SH-SY5Y (cell line): ENCODE data around the gene HSD11B1L.

ENCODE experiments used
- GATA2 ChIP-seq: IDR thresholded peaks from 2 replicates; pipeline ENCODE4 v1.6.1; 2011; ENCODE audit warnings: mild to moderate bottlenecking, low read depth, low read length
- GATA3 ChIP-seq: IDR thresholded peaks from 2 replicates; pipeline ENCODE4 v1.6.1; 2011; ENCODE audit warnings: low read depth, mild to moderate bottlenecking, low read length, moderate library complexity

DNA sequence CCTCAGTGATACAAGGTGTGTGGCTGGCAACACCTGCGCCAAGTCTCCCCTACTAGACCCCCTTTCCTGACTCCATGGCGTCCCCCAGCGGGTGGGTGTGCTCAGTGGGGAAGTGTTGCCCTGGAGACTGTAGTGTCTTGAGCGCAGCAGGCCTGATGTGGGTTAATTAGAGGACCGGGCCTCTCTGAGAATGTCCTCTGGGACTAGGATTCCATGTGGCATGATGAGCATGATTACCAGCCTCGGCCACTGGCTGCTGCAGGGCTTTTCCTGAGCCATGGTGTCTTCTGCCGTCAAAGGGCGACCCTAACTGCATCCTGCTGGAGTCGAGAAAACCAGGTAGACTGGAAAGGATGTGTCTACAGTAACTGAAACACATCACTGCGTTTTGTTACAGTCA, 28.6 kb upstream of the HSD11B1L start:
- TF ChIP-seq GATA2 (no peak), GATA3 (no peak)
